ENCODE data around the gene TLDC2. TPM values are rescaled to one million over a fixed set of nuclear protein-coding genes. Genes with fewer than 3 reads are reported as not detected.

The TLDC2 gene
- total RNA-seq, 1 experiment from 2014 or later, result 0.17 TPM

DNA sequence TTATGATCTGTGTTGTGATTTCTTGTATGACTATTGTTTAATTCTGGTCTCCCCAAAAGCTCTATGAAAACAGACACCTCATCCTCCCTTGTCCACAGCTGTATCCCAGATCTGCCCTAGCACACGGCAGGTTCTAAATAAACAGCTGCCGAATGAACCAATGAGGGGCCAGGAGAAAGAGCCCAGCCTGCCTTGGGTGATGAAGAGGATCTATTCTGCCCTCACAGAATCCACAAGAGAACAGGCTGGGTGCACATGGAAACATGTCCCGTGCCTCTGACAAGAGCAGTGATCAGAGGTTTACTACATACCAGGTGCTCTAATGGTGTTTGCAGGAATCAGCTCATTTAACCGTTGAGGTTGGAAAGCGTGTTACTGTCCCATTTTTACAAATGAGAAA lies 15.6 kb upstream of the TLDC2 start:
- ATAC-seq (no peak), DNase-seq (ENCODE audit: low spot score) (no peak)
- no peak overlapping the region for H3K27ac Mint-ChIP-seq
- no peak overlapping the region for H3K4me3 Mint-ChIP-seq
- CTCF ChIA-PET, result interaction anchor here (1.3 to 7.6 kb wide), 4 partner anchors 24 to 105 kb away, joined by 3 to 89 read pairs (median 22); no protein-coding TSS in a partner anchor
- peaks cover 18% of the 10 kb centered on the region for H3K27me3 Mint-ChIP-seq (ENCODE audit: low read depth)
- POLR2A ChIA-PET, result interaction anchor here (0.8 to 1.1 kb wide), 2 partner anchors 12 to 52 kb away, joined by 3 to 4 read pairs; no protein-coding TSS in a partner anchor
- no peaks in the 10 kb centered on the region for H3K36me3 Mint-ChIP-seq
- TF ChIP-seq CBFB (CRISPR knock-in tag; IDR thresholded peaks at IDR 0.05; ENCODE audit: low read depth), result no peak
- no peak for TF ChIP-seq NFYB (CRISPR knock-in tag; conservative IDR thresholded peaks at IDR 0.05; ENCODE audit: low read depth)
- no peak for TF ChIP-seq TP53 (CRISPR knock-in tag; IDR thresholded peaks at IDR 0.05)
- TF ChIP-seq SMAD4 (CRISPR knock-in tag; IDR thresholded peaks at IDR 0.05), result no peak
- TF ChIP-seq, protein P1, sequence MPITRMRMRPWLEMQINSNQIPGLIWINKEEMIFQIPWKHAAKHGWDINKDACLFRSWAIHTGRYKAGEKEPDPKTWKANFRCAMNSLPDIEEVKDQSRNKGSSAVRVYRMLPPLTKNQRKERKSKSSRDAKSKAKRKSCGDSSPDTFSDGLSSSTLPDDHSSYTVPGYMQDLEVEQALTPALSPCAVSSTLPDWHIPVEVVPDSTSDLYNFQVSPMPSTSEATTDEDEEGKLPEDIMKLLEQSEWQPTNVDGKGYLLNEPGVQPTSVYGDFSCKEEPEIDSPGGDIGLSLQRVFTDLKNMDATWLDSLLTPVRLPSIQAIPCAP (CRISPR knock-in tag; IDR thresholded peaks at IDR 0.05), result no peak
- no peak for TF ChIP-seq TEAD1 (CRISPR knock-in tag; IDR thresholded peaks at IDR 0.05)
- TF ChIP-seq, protein P2, sequence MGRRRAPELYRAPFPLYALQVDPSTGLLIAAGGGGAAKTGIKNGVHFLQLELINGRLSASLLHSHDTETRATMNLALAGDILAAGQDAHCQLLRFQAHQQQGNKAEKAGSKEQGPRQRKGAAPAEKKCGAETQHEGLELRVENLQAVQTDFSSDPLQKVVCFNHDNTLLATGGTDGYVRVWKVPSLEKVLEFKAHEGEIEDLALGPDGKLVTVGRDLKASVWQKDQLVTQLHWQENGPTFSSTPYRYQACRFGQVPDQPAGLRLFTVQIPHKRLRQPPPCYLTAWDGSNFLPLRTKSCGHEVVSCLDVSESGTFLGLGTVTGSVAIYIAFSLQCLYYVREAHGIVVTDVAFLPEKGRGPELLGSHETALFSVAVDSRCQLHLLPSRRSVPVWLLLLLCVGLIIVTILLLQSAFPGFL (CRISPR knock-in tag; IDR thresholded peaks at IDR 0.05; ENCODE audit: borderline replicate concordance), result no peak
- TF ChIP-seq ZNF138 (CRISPR knock-in tag; conservative IDR thresholded peaks at IDR 0.05), result no peak
- TF ChIP-seq, protein P3, sequence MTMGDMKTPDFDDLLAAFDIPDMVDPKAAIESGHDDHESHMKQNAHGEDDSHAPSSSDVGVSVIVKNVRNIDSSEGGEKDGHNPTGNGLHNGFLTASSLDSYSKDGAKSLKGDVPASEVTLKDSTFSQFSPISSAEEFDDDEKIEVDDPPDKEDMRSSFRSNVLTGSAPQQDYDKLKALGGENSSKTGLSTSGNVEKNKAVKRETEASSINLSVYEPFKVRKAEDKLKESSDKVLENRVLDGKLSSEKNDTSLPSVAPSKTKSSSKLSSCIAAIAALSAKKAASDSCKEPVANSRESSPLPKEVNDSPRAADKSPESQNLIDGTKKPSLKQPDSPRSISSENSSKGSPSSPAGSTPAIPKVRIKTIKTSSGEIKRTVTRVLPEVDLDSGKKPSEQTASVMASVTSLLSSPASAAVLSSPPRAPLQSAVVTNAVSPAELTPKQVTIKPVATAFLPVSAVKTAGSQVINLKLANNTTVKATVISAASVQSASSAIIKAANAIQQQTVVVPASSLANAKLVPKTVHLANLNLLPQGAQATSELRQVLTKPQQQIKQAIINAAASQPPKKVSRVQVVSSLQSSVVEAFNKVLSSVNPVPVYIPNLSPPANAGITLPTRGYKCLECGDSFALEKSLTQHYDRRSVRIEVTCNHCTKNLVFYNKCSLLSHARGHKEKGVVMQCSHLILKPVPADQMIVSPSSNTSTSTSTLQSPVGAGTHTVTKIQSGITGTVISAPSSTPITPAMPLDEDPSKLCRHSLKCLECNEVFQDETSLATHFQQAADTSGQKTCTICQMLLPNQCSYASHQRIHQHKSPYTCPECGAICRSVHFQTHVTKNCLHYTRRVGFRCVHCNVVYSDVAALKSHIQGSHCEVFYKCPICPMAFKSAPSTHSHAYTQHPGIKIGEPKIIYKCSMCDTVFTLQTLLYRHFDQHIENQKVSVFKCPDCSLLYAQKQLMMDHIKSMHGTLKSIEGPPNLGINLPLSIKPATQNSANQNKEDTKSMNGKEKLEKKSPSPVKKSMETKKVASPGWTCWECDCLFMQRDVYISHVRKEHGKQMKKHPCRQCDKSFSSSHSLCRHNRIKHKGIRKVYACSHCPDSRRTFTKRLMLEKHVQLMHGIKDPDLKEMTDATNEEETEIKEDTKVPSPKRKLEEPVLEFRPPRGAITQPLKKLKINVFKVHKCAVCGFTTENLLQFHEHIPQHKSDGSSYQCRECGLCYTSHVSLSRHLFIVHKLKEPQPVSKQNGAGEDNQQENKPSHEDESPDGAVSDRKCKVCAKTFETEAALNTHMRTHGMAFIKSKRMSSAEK (CRISPR knock-in tag; IDR thresholded peaks at IDR 0.05; ENCODE audit: borderline replicate concordance), result no peak
- no peak for TF ChIP-seq ZNF219 (CRISPR knock-in tag; IDR thresholded peaks at IDR 0.05; ENCODE audit: borderline replicate concordance)
- TF ChIP-seq, protein P4, sequence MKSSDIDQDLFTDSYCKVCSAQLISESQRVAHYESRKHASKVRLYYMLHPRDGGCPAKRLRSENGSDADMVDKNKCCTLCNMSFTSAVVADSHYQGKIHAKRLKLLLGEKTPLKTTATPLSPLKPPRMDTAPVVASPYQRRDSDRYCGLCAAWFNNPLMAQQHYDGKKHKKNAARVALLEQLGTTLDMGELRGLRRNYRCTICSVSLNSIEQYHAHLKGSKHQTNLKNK (CRISPR knock-in tag; IDR thresholded peaks at IDR 0.05), result no peak
- TF ChIP-seq, protein P5, sequence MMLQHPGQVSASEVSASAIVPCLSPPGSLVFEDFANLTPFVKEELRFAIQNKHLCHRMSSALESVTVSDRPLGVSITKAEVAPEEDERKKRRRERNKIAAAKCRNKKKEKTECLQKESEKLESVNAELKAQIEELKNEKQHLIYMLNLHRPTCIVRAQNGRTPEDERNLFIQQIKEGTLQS (CRISPR knock-in tag; conservative IDR thresholded peaks at IDR 0.05), result no peak
- TF ChIP-seq ZNF671 (CRISPR knock-in tag; IDR thresholded peaks at IDR 0.05), result no peak
- no peak for TF ChIP-seq MYBL2 (CRISPR knock-in tag; IDR thresholded peaks at IDR 0.05)
- TF ChIP-seq ETV6 (CRISPR knock-in tag; IDR thresholded peaks at IDR 0.05), result no peak
- no peak for TF ChIP-seq GABPB1 (CRISPR knock-in tag; IDR thresholded peaks at IDR 0.05)
- no peak for TF ChIP-seq IRF2 (CRISPR knock-in tag; IDR thresholded peaks at IDR 0.05; ENCODE audit: borderline replicate concordance, low read depth)
- no peak for TF ChIP-seq NR3C1 (CRISPR knock-in tag; conservative IDR thresholded peaks at IDR 0.05; ENCODE audit: low read depth)
- no peaks in the 10 kb centered on the region for H3K9me3 Mint-ChIP-seq
- peaks cover 51% of the 10 kb centered on the region for H3K4me1 Mint-ChIP-seq

Measured in WTC11 (cell line).